Prostate gland (tissue), 2 donors: Measurements from ENCODE around the gene CCL26.

Source experiments
- CTCF ChIP-seq, 4 experiments: fragments of 200-600 bp in 2 of 4; fragments of 450-650 bp in 2 of 4; sonication (generic) in 2 of 4; IDR thresholded peaks; 1 replicate in 3 of 4; 2 replicates in 1 of 4; pipeline ENCODE4 v1.5.1; 2016 to 2019; ENCODE audit warnings: antibody characterized with exemption in 4 of 4, mild to moderate bottlenecking in 2 of 4, moderate library complexity in 2 of 4
- POLR2A ChIP-seq: fragments of 450-650 bp; IDR thresholded peaks from one replicate; pipeline ENCODE4 v1.6.1; 2016; ENCODE audit warnings: antibody characterized with exemption, mild to moderate bottlenecking
- POLR2AphosphoS5 ChIP-seq: sonication (generic); formaldehyde crosslinking; IDR thresholded peaks from one replicate; pipeline ENCODE4 v1.6.1; 2017; ENCODE audit warnings: antibody characterized with exemption

- no peak for TF ChIP-seq CTCF (IDR thresholded peaks at IDR 0.05)
- no peak for TF ChIP-seq POLR2A
- no peak for TF ChIP-seq POLR2AphosphoS5
Observed at GRCh38 chr7:75817116-75817515, 45.1 kb upstream of the CCL26 start.
